GM12878 (cell line): ENCODE results near the gene SNRPA. TPM values are rescaled to one million over a fixed set of nuclear protein-coding genes. Genes with fewer than 3 reads are reported as not detected.
A peak's percentile ranks its signal among the peaks of the same experiment; 100 is the strongest.

Experiments
- ATAC-seq: fragments of 200-7000 bp; cut with Tn5 transposase; 3 replicates; pipeline ENCODE4 v1.9.1; 2020; ENCODE audit warnings: mild to moderate bottlenecking, moderate library complexity
- BruUV-seq: library from RNA; stranded (reverse); fragments of 400-500 nt; replicated peaks from 2 replicates; lab custom pipeline; 2021; lab: Mats Ljungman, UMichigan
- CTCF ChIA-PET: fragments of 300-600 bp; sonication (Branson Sonifier 250); formaldehyde crosslinking; extraction: SDS; loops from one replicate; lab custom pipeline; 2021; ENCODE audit warnings: inconsistent platforms; lab: Yijun Ruan, JAX
- POLR2A ChIA-PET: fragments of 350-600 bp; formaldehyde crosslinking; extraction: SDS; loops from one replicate; lab custom pipeline; 2021; ENCODE audit warnings: inconsistent platforms; lab: Charles Lee
- RAD21 ChIA-PET: fragments of 300-600 bp; sonication (Branson Sonifier 250); formaldehyde crosslinking; loops from one replicate; lab custom pipeline; 2023; ENCODE audit warnings: antibody characterized with exemption; ENCODE audit not compliant: unreplicated experiment; lab: Charles Lee
- SMC1A ChIA-PET: fragments of 300-600 bp; sonication (Branson Sonifier 250); formaldehyde crosslinking; loops from one replicate; lab custom pipeline; 2023; ENCODE audit not compliant: unreplicated experiment, uncharacterized antibody; lab: Charles Lee
- DNase-seq: peaks from one replicate; pipeline ENCODE4 v3.0.0-alpha.2; 2011; ENCODE audit warnings: low read depth, low spot score
- FAIRE-seq: peaks from 3 replicates; lab custom pipeline; 2011; peaks lifted over from hg19 to GRCh38; lab: Jason Lieb, UNC
- H2AFZ ChIP-seq: 2 replicates; pipeline ENCODE4 v1.6.0; 2011; ENCODE audit warnings: low read depth, low read length, control low read depth; ENCODE audit not compliant: control insufficient read depth
- H3K27ac ChIP-seq: 2 replicates; pipeline ENCODE4 v1.5.1; 2011; ENCODE audit warnings: control low read depth; ENCODE audit not compliant: control insufficient read depth, insufficient read depth
- H3K27me3 ChIP-seq, 2 experiments: replicated peaks in 1 of 2; 2 replicates each; pipeline versions ENCODE4 v1.6.0 to v1.6.1; 2011; ENCODE audit warnings: low read length in 1 of 2; ENCODE audit not compliant: control insufficient read depth in 2 of 2, insufficient read depth in 2 of 2
- H3K36me3 ChIP-seq, 2 experiments: 2 replicates each; pipeline ENCODE4 v1.5.1; 2011; ENCODE audit warnings: low read length in 1 of 2; ENCODE audit not compliant: control insufficient read depth in 2 of 2, insufficient read depth in 2 of 2
- H3K4me1 ChIP-seq: 2 replicates; pipeline ENCODE4 v1.6.1; 2011; ENCODE audit warnings: mild to moderate bottlenecking, low read length, moderate library complexity, mixed read lengths; ENCODE audit not compliant: control insufficient read depth, insufficient read depth
- H3K4me2 ChIP-seq: 2 replicates; pipeline ENCODE4 v1.6.0; 2011; ENCODE audit warnings: control low read depth; ENCODE audit not compliant: control insufficient read depth, insufficient read depth
- H3K4me3 ChIP-seq: fragments of 200-600 bp; sonication (generic); 2 replicates; pipeline ENCODE4 v1.5.1; 2016
- H3K79me2 ChIP-seq: 2 replicates; pipeline ENCODE4 v1.6.0; 2011; ENCODE audit warnings: low read length; ENCODE audit not compliant: control insufficient read depth, insufficient read depth
- H3K9ac ChIP-seq: 2 replicates; pipeline ENCODE4 v1.8.0; 2011; ENCODE audit warnings: low read length, control low read depth, mixed read lengths; ENCODE audit not compliant: control insufficient read depth, insufficient read depth
- H3K9me3 ChIP-seq: replicated peaks from 3 replicates; pipeline ENCODE4 v1.5.1; 2011; ENCODE audit warnings: mild to moderate bottlenecking, low read length; ENCODE audit not compliant: control insufficient read depth, insufficient read depth
- H4K20me1 ChIP-seq: 2 replicates; pipeline ENCODE4 v1.6.0; 2011; ENCODE audit not compliant: control insufficient read depth, insufficient read depth
- JUNB ChIP-seq: IDR thresholded peaks from 2 replicates; pipeline ENCODE4 v1.6.1; 2016; ENCODE audit warnings: antibody characterized with exemption, mild to moderate bottlenecking
- TCF7 ChIP-seq: IDR thresholded peaks from 2 replicates; pipeline ENCODE4 v1.6.1; 2014; ENCODE audit warnings: antibody characterized with exemption, borderline replicate concordance
- WGBS: methylation state at CpG from one replicate; pipeline ENCODE4 v1.1.6; 2016; ENCODE audit warnings: low lambda C conversion rate; ENCODE audit not compliant: insufficient replicate concordance, insufficient coverage; ENCODE audit errors: missing lambda C conversion rate; 5-methylcytosine and 5-hydroxymethylcytosine counted together
- in situ Hi-C: fragments of 300-500 bp; cut with MboI; formaldehyde crosslinking; loops from 9 replicates; pipeline ENCODE4 v1.14.3; 2018; ENCODE audit warnings: mixed read lengths
- intact Hi-C: fragments of 100-400 bp; cut with micrococcal nuclease; formaldehyde crosslinking; loops from one replicate; pipeline ENCODE4 v1.14.2; 2022; ENCODE audit not compliant: unreplicated experiment
- polyA plus RNA-seq, 11 experiments: library from polyadenylated mRNA; depleted of rRNA in 4 of 11; unstranded in 6 of 11; stranded (reverse) in 5 of 11; fragments of >200 nt; fragmentation: Nextera tagmentation in 4 of 11; fragmentation: Illumina TruSeq in 1 of 11; extraction: Ambion mirVana in 4 of 11; extraction: Trizol in 1 of 11; gene quantifications; 1 replicate in 1 of 11; 2 replicates in 10 of 11; pipeline versions ENCODE4 v1.2.1 to v1.2.3, GENCODE V29; 2011 to 2016; ENCODE audit warnings: inconsistent platforms in 2 of 11, missing spikeins in 2 of 11, low read depth in 1 of 11
- total RNA-seq, 4 experiments: library from RNA; depleted of rRNA in 3 of 4; stranded (reverse); fragments of >200 nt in 3 of 4; fragmentation: Illumina TruSeq in 1 of 4; extraction: Trizol in 1 of 4; gene quantifications; 2 replicates each; pipeline versions ENCODE4 v1.2.1 to v1.2.3, GENCODE V29; 2013 to 2021
- TF ChIP-seq, protein P1 (sequence below): fragments of 450-650 bp; IDR thresholded peaks from 2 replicates; pipeline ENCODE4 v1.6.1; 2016; ENCODE audit warnings: mild to moderate bottlenecking

The SNRPA gene
- total and polyA plus RNA-seq, 10 of the 15 experiments (the other 5 are each of a cell fraction or from before 2014, with no cell fraction given) = 14.8 to 299 (median 202) TPM

- H2AFZ ChIP-seq = peak overlapping the region; percentile 62; the same call in 1 of the 2 replicates
- intact Hi-C loops (loop anchor here (2.0 kb wide), 2 partner anchors 33 to 81 kb away; partner anchors contain the start of genes ACTMAP, EGLN2 and SNRPA), in situ Hi-C loops (no loop called here)
- H3K27me3 ChIP-seq = no peaks in the 10 kb centered on the region
- H3K4me2 ChIP-seq = peak overlapping the region; percentile 97
- ChIA-PET SMC1A (interaction anchor here (1.2 to 2.4 kb wide), 7 partner anchors 31 to 101 kb away, joined by 4 to 13 read pairs (median 9); partner anchors contain the start of genes ACTMAP, EGLN2, RAB4B and SNRPA), RAD21 (interaction anchor here (0.7 to 2.4 kb wide), 7 partner anchors 31 to 60 kb away, joined by 3 to 28 read pairs (median 6); partner anchors contain the start of genes ACTMAP, RAB4B and SNRPA), CTCF (interaction anchor here (1.0 to 1.8 kb wide), 9 partner anchors 9 to 88 kb away, joined by 3 to 10 read pairs (median 5); partner anchors contain the start of genes ACTMAP, RAB4B and SNRPA), POLR2A (interaction anchor here (0.6 to 5.1 kb wide), 14 partner anchors 12 to 569 kb away, joined by 3 to 39 read pairs (median 6); partner anchors contain the start of genes ACTMAP, BLVRB, EGLN2 and NUMBL)
- DNase-seq (no peak), ATAC-seq (no peak), FAIRE-seq (no peak)
- H3K36me3 ChIP-seq = no peaks in the 10 kb centered on the region
- H3K27ac ChIP-seq = peak overlapping the region; percentile 94
- H3K9me3 ChIP-seq = no peaks in the 10 kb centered on the region
- H3K4me1 ChIP-seq = peaks cover 18% of the 10 kb centered on the region
- TF ChIP-seq, protein P1, sequence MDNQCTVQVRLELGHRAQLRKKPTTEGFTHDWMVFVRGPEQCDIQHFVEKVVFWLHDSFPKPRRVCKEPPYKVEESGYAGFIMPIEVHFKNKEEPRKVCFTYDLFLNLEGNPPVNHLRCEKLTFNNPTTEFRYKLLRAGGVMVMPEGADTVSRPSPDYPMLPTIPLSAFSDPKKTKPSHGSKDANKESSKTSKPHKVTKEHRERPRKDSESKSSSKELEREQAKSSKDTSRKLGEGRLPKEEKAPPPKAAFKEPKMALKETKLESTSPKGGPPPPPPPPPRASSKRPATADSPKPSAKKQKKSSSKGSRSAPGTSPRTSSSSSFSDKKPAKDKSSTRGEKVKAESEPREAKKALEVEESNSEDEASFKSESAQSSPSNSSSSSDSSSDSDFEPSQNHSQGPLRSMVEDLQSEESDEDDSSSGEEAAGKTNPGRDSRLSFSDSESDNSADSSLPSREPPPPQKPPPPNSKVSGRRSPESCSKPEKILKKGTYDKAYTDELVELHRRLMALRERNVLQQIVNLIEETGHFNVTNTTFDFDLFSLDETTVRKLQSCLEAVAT = peak; percentile 84
- TF ChIP-seq TCF7 (no peak), JUNB (no peak)
- no peaks in the 10 kb centered on the region for H4K20me1 ChIP-seq
- no TSS peak for BruUV-seq
- 25% methylated on average over 20 of the region's 20 CpGs for WGBS
- peak overlapping the region; percentile 91 for H3K9ac ChIP-seq
- H3K4me3 ChIP-seq = peak overlapping the region; percentile 79
- H3K79me2 ChIP-seq = peaks cover 43% of the 10 kb centered on the region
Observed at GRCh38 chr19:40717880-40718773, 32.9 kb upstream of the SNRPA start.
